HPDE6-E6E7 (cell line): ENCODE results near the gene HOXB2.

Experiments
- DNase-seq: peaks from one replicate; pipeline ENCODE4 v3.0.0; 2011; ENCODE audit warnings: missing footprints; ENCODE audit errors: extremely low spot score

HOXB2 gene

GRCh38 chr17:48553190-48553547, 8.3 kb upstream of the HOXB2 start:
- no peak for DNase-seq

DNA sequence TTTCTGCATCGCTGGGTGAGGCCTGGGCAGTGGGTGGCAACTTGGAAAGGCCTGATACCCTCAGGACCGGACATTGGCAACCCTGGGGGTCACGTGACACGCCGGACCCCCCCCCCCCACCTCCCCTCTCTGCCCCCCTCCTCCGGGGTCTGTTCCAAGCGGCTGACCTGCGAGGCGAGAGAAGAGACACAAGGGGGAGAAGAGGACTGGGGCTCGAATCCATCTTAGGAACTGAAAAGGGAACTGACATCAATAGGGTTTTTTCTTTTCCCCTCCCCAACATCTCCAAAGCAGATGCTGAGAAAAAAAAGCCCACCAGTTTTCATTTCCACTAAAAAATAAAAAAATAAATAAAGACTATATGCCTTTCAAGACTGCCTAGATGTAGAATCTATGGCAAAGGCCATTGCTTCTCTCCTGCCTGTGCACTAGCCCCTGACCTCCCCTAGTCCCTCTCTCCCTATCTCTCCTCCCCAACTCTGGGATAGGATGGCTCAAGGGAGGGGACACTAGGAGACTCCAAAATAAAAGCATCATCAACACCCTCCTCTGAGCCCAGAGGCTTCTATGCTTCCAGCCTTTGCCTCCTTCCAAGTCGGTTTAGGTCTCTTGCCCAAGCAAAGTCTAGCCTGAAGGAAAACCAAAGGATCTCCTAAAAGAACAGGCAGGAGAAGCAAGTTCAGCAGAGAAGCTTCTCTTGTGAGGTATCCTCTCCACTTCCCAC, 7.7 kb upstream of the HOXB2 start:
- DNase-seq: no peak

DNA sequence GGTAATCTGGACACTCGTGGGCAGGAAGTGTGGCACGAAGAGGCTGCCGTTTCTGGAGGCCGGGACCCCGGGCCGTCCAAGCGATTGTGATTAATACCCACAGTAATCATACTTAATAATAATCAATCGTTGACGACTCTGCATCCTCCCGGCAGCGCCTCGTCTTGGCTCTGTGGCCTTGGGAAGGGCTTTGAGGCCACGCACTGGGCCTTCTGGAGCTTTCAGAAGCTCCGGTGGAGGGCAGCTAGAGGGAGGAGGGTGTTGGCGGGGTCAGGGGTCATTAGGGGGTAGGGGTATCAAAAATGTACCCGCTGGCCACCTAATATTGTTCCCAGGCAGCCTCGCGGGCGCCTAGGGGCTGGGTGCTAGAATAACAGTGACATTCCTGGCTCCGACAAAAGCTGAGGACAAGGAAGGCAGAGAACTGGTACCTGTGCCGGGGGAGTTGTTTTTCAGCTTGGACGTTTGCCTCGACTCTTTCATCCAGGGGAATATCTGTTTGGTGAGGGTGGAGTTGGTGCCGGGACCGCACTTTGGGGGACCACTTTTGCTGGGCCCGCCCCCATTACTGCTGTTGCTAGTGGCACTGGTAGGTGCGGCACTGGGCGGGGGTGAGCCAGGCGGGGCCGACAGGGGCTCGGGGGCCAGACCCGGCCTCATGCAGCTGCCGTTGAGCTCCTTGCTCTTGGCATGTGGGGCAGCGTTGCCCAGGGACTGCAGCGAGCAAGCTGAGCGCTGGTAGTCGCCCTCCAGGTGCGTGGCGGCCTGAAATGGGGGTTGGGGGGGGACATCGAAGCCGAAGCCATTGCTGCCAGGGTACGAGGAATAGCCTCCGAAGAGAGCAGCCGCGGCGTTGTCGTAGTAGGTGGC, 6.9 kb upstream of the HOXB2 start:
- DNase-seq: no peak

- no peak for DNase-seq
These were observed 6.3 kb upstream of the HOXB2 start for GRCh38 chr17:48551214-48551555.

- DNase-seq: no peak
These were observed 5.7 kb upstream of the HOXB2 start for GRCh38 chr17:48550502-48551213.

GRCh38 chr17:48549914-48550501, 5.1 kb upstream of the HOXB2 start:
- no peak for DNase-seq

DNA sequence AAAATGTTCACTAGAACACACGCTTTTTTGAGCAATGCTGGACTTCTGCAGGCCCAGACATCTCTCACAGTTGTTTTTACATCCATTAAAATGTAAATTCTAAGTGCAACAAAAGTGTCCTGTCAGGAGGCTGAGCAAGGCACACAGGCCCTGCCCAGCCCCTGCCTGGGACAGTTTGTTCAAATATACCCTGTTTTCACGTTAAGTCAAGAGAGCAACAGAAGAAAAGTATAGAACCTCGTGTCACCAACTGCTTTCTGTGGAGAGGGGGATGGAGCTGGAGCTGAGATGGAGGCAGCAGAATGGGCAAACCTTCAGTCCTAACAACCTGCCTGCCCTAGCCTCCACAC, 4.3 kb upstream of the HOXB2 start:
- DNase-seq: no peak

DNA sequence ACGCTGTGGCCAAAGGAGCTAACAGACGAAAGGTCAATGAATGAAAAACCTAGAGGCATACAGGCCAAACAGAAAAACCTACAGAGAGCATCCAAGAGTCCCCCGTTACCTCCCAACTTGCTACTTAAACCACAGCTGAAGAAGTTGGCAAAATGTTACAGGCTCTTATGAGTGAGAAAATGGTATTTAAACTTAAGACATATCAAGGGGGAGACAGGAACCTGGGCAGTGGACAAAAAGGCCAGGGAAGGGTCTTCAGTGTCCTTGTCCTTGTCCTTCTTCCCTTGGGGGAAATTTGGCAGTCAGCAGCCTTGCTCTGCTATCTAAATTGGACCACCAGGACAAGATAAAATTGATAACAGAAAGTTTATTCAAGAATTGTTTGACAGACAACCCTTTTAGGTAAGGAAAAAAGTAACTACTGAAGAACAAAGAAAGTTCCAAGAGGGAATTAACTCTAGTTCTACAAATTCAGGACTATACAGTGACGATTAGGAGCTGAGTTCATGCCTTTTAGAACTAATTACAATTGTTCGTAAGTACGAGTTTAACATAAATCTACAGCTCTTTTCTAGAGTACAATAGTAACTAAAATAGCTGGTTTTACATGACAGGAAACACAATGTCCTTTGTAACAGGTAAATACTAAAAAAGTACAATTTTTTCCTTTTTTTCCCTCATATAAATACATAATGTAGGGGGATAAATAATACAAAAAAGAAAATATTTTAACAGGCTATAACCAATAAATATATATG, 3.8 kb upstream of the HOXB2 start:
- DNase-seq: no peak

GRCh38 chr17:48547808-48548522, 3.1 kb upstream of the HOXB2 start:
- no peak for DNase-seq

DNA sequence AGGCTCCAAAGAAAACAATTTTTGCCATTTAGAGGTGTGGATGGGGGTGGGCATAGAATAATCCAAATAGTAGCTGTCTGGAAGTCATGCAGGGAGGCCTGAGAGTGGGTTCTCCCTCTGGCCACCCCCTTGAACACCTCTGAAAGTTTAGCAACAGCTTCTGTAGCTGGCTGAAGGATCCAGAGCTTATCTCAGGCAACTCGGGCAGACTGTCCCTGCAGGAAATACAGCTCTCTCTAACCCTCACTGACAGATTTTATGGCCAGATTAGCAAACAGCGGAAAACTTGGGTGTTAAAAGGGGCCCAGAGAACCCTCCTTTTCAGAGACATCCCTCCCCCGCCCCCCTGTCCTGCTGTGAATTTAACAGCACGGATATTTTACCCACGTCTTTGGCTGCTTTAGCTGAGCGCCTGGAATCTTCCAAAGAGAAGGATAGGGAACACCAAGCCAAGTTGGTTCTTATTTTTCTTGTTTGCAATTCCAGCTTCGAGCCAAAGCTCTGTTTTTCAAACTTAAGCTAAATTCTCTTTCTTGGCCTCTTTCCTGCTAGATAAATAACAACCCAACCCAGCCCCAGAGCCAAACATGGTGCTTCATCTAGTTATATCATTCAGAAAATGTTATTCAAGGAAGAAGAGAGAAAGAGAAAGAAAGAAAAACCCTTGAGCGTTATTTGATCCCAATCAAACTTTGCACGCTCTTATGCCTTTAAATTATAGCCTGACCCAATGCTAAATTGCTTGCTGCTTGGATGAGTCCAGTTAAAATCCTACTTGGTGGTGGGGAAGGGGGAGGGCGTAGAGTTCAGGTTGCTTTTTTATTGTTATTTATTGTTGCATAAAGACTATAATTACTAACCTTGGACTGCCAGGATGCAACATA, 2.3 kb upstream of the HOXB2 start:
- no peak for DNase-seq

GRCh38 chr17:48546137-48546923, 1.4 kb upstream of the HOXB2 start:
- DNase-seq: no peak

DNA sequence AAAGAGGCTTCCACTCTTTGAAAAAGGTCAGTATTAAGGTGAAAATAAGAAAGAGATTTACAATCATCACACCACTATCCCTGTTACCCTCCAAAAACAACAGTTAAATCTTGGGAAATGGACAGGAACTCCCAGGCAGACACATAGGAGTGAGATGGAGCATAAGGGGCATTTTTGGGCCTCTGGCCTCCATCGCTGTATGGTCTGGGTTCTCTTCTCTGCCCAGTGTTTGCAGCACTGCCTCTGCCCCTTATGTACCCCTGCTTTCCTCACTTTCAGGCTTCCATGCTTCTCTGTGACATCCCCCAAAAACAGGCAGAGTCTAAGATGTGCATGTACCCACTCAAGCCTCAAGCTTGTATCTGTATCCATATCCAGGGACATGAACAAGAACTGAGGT, 630 bp upstream of the HOXB2 start:
- no peak for DNase-seq

DNA sequence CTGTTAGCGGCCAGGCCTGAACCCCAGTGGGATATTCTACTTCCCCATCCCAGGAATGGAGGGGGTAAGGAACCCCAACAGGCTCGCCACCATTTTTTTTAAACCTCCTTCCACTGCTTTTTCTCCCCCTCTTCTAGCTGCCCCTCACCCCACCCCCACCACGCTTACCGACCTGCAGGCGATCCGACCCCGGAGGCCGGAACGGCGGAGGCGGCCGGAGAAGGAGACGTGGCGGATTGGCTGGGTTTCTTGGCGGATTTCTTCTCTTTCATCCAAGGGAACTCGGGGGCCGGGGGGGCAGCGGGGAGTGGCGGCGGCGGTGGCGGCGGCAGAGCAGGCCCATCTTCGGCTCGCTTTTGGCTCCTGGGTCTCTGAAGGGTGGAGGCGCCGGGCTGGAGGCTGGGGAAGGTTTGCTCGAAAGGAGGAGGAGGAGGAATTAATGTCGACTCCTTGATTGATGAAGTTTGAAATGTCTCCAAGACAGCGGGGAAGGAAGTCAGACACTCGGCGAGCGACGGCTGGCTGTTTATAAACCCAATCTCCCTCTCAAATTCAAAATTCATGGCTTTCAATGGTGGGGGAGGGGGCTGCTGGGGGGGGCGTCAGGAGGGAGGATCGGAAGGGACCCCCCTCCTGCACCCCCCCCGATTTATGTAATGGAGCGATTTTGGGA, 424 bp downstream of the HOXB2 start:
- no peak for DNase-seq

DNA sequence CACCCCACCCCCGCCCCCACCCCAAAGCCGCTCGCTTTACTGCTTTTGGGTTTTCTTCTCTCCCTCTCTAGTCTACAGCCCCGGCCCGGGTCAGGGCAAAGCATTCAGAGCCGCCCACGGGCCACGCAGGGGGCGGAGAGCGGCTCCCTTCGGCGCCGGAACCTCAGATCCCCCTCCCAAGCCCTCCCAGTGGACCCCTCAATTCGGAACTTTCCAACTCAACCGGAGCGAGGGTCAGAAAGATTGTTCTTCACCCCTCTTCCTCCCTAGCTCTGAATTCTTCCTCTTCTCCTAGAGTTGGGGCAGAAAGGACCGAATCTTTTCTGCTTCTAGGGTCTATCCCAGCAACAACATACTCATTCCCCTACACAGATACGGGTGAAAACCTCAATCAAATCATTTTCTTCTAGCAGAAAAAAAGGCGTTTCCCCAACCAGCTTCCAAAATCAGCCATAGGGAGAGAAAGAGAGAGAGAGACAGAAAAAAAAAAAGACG, 1.0 kb downstream of the HOXB2 start:
- DNase-seq: peak; percentile 20

DNA sequence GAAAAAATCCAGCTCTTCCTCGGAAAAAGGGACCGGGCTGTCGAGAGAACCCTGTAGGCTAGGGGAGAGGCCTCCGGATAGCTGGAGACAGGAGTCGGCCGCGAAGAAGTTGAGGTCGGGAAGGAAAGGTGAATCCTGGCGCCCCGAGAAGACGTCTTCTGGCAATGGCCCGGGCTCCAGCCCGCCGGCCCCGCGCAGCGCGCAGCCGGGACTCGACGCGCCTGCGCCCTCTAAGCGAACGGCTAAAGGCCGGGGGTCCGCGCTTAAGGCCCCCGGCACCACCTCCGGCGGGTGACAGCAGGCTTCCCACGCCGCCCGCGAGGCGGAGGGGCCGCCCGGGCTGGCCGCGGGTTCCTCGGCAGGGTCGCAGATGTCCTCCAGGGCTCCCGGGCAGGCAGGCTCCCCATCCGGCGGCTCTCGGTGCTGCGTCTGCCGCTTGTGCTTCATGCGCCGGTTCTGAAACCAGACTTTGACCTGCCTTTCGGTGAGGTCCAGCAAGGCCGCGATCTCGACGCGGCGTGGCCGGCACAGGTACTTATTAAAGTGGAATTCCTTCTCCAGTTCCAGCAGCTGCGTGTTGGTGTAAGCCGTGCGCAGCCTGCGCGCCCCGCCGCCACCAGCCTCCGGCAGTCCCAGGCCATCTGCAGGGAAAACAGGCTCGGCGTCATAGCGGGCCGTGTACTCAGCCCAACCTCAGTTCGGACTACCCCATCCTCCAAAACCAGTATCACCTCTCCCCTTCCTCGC, 1.6 kb downstream of the HOXB2 start:
- peak; percentile 59 for DNase-seq

DNA sequence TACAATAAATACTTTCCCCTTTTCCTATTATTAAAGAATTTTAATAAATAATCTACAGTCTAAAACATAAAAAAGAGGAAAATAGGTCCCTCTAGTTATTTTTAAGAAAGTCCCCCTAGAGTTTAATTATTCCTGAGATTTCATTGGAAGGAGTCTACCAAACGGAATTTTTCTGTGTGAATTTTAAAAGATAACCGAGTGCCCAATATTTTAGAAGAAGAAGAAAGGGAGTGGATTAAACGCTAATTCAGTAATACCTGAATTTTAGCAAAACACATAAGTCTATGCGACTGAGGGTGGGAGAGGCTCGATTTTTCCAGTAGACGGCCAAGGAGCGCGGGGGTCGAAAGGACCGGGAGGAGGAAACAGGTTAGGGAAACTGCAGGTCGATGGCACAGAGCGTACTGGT, 2.2 kb downstream of the HOXB2 start:
- DNase-seq: no peak

- DNase-seq: no peak
These were observed 2.7 kb downstream of the HOXB2 start for GRCh38 chr17:48542114-48542656.
